A673 (cell line): Measurements from ENCODE around the gene NOL12. TPM values are rescaled to one million over a fixed set of nuclear protein-coding genes. Genes with fewer than 3 reads are reported as not detected.

Experiments used
- BruUV-seq: library from RNA; stranded (reverse); fragments of 400-500 nt; replicated peaks from 2 replicates; lab custom pipeline; 2021; lab: Mats Ljungman, UMichigan
- CTCF ChIA-PET: fragments of 300-600 bp; sonication (Branson Sonifier 250); formaldehyde crosslinking; loops from one replicate; lab custom pipeline; 2022; ENCODE audit warnings: antibody characterized with exemption; lab: Charles Lee
- POLR2A ChIA-PET: fragments of 300-600 bp; sonication (Branson Sonifier 250); formaldehyde crosslinking; loops from one replicate; lab custom pipeline; 2022; ENCODE audit warnings: antibody characterized with exemption; ENCODE audit not compliant: low non-redundant PET; lab: Charles Lee
- DNase-seq: peaks from one replicate; pipeline ENCODE4 v3.0.0-alpha.2; 2015; ENCODE audit warnings: low spot score
- H3K27ac ChIP-seq: fragments of 200-600 bp; sonication (generic); 2 replicates; pipeline ENCODE4 v1.5.1; 2016; ENCODE audit warnings: mixed run types, low read depth, mild to moderate bottlenecking, mixed read lengths, antibody characterized with exemption, low read length; ENCODE audit not compliant: poor library complexity, severe bottlenecking
- H3K27me3 ChIP-seq: fragments of 200-600 bp; sonication (generic); replicated peaks from 2 replicates; pipeline ENCODE4 v1.6.1; 2017; ENCODE audit warnings: mixed run types, low read depth, mild to moderate bottlenecking, mixed read lengths, antibody characterized with exemption, low read length; ENCODE audit not compliant: insufficient read depth, poor library complexity
- H3K36me3 ChIP-seq: fragments of 200-600 bp; sonication (generic); 2 replicates; pipeline ENCODE4 v1.6.1; 2016; ENCODE audit warnings: mixed run types, mild to moderate bottlenecking, mixed read lengths, antibody characterized with exemption, low read length; ENCODE audit not compliant: insufficient read depth, poor library complexity, severe bottlenecking
- H3K4me1 ChIP-seq: fragments of 200-600 bp; sonication (generic); 2 replicates; pipeline ENCODE4 v1.6.1; 2017; ENCODE audit warnings: mixed run types, mild to moderate bottlenecking, mixed read lengths, antibody characterized with exemption, low read length; ENCODE audit not compliant: insufficient read depth, poor library complexity, severe bottlenecking
- H3K4me3 ChIP-seq: fragments of 200-600 bp; sonication (generic); 2 replicates; pipeline ENCODE4 v1.5.1; 2016; ENCODE audit warnings: low read depth, mixed run types, mild to moderate bottlenecking, mixed read lengths, low read length; ENCODE audit not compliant: poor library complexity, severe bottlenecking
- H3K9me3 ChIP-seq: fragments of 200-600 bp; sonication (generic); 2 replicates; pipeline ENCODE4 v1.6.1; 2016; ENCODE audit warnings: mixed run types, low read depth, mild to moderate bottlenecking, mixed read lengths, antibody characterized with exemption, low read length; ENCODE audit not compliant: poor library complexity, severe bottlenecking
- EZH2 ChIP-seq: fragments of 200-600 bp; sonication (generic); IDR thresholded peaks from 2 replicates; pipeline ENCODE4 v1.6.1; 2017; ENCODE audit warnings: borderline replicate concordance, low read depth, mild to moderate bottlenecking, mixed read lengths, antibody characterized with exemption, low read length; ENCODE audit not compliant: poor library complexity, severe bottlenecking
- intact Hi-C: fragments of 100-400 bp; cut with micrococcal nuclease; formaldehyde crosslinking; loops from one replicate; pipeline ENCODE4 v1.10.0; 2022; ENCODE audit not compliant: unreplicated experiment
- total RNA-seq: library from RNA; stranded (reverse); gene quantifications from 2 replicates; pipeline ENCODE4 v1.2.3, GENCODE V29; 2021
- TF ChIP-seq, protein P1 (sequence below): fragments of 300-800, 200-600 bp; sonication (generic); conservative IDR thresholded peaks from 2 replicates; pipeline ENCODE4 v1.5.1; 2017; ENCODE audit warnings: low read depth, mild to moderate bottlenecking, antibody characterized with exemption, low read length, moderate library complexity, mixed read lengths

The NOL12 gene
- total RNA-seq, 1 experiment from 2014 or later: 51.9 TPM

- peak; percentile 56 for DNase-seq
- intact Hi-C loops: no loop called here
- POLR2A ChIA-PET: no interaction called here
- H3K9me3 ChIP-seq: no peaks in the 10 kb centered on the region
- peaks cover 23% of the 10 kb centered on the region for H3K4me1 ChIP-seq
- peak within 1 kb of the TSS; percentile 59 for H3K4me3 ChIP-seq
- CTCF ChIA-PET: no interaction called here
- H3K27me3 ChIP-seq: no peaks in the 10 kb centered on the region
- H3K36me3 ChIP-seq: no peaks in the 10 kb centered on the region
- no TSS peak for BruUV-seq
- TF ChIP-seq EZH2: no peak
- TF ChIP-seq, protein P1, sequence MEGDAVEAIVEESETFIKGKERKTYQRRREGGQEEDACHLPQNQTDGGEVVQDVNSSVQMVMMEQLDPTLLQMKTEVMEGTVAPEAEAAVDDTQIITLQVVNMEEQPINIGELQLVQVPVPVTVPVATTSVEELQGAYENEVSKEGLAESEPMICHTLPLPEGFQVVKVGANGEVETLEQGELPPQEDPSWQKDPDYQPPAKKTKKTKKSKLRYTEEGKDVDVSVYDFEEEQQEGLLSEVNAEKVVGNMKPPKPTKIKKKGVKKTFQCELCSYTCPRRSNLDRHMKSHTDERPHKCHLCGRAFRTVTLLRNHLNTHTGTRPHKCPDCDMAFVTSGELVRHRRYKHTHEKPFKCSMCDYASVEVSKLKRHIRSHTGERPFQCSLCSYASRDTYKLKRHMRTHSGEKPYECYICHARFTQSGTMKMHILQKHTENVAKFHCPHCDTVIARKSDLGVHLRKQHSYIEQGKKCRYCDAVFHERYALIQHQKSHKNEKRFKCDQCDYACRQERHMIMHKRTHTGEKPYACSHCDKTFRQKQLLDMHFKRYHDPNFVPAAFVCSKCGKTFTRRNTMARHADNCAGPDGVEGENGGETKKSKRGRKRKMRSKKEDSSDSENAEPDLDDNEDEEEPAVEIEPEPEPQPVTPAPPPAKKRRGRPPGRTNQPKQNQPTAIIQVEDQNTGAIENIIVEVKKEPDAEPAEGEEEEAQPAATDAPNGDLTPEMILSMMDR: no peak
- peak within 1 kb of the TSS; percentile 42 for H3K27ac ChIP-seq
Measured at GRCh38 chr22:37639070-37639760, 46.9 kb upstream of the NOL12 start, which contains the start of gene SH3BP1. Gene SH3BP1, plus strand, starts transcription at chr22:37639669. Its CDS starts 119 bp downstream, at chr22:37639788.

DNA sequence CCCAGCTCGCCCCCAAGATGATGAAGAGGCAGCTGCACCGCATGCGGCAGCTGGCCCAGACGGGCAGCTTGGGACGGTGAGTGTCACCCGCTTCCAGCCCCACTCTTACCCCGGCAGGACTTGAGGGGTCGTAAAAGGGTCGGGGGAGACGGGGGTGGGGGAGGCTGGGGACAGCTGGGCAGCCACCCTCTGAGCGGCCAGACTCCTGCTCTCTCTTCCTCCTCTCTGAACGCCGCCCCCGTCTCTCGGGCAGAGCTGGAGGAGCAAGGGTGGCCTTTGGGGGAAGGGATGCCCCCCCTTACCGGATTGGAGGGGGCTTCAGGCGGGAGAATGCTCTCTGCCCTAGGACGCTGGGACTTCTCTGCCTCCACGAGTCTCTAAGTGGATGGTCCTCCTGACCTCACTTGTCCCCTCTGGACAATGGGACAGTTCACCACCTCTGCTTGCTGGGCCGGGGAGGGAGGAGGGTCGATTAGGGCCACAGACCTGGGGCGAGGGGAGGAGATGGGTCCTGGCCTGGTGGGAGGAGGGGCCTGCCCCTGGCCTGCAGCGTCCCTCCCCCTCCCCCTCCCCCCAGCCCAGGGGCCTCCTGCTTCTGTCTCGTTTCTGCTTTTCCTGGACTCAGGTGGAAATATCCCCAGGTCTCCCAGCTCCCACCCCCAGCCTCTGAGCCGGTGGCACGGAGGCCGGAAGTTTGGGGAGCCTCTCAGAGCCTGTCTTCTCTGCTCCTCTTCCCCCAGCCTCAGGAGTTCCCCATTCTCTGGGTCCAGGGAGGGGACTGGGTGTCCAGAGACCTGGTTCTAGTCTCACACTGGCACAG, 46.2 kb upstream of the NOL12 start:
- no peak for DNase-seq
- Histone ChIP-seq H3K9me3 (no peaks in the 10 kb centered on the region), H3K4me1 (peaks cover 15% of the 10 kb centered on the region), H3K27ac (peak overlapping the region; percentile 42), H3K27me3 (no peaks in the 10 kb centered on the region), H3K4me3 (peak overlapping the region; percentile 59), H3K36me3 (no peaks in the 10 kb centered on the region)
- POLR2A ChIA-PET: no interaction called here
- CTCF ChIA-PET: no interaction called here
- BruUV-seq: no TSS peak
- intact Hi-C loops: loop anchor here (5.0 kb wide), 1 partner anchor 42 kb away; no protein-coding TSS in a partner anchor
- no peak for TF ChIP-seq EZH2
- TF ChIP-seq, protein P1: no peak

- no peaks in the 10 kb centered on the region for H3K9me3 ChIP-seq
- peaks cover 14% of the 10 kb centered on the region for H3K4me1 ChIP-seq
- TF ChIP-seq, protein P1: no peak
- TF ChIP-seq EZH2: no peak
- ChIA-PET CTCF (interaction anchor here (0.6 to 4.2 kb wide), 2 partner anchors 35 to 41 kb away, joined by 4 to 45 read pairs; no protein-coding TSS in a partner anchor), POLR2A (no interaction called here)
- peak overlapping the region; percentile 42 for H3K27ac ChIP-seq
- H3K4me3 ChIP-seq: peak overlapping the region; percentile 59
- intact Hi-C loops: loop anchor here (5.0 kb wide), 1 partner anchor 41 kb away; no protein-coding TSS in a partner anchor
- DNase-seq: no peak
- H3K36me3 ChIP-seq: no peaks in the 10 kb centered on the region
- H3K27me3 ChIP-seq: no peaks in the 10 kb centered on the region
- BruUV-seq: no TSS peak
Measured at GRCh38 chr22:37640591-37641560, 45.3 kb upstream of the NOL12 start.
